Stimulated activated CD4-positive, alpha-beta T cell treated with anti-CD3 and anti-CD28 coated beads, TNF-alpha, amount 100 ng/mL, for 24 hours (primary cell): ENCODE measurements around the gene CCDC34.

ENCODE experiments used
- DNase-seq, 3 experiments: peaks; one replicate each; pipeline ENCODE4 v3.0.0-alpha.2; 2020; ENCODE audit warnings: low read depth in 3 of 3

Gene CCDC34

DNA sequence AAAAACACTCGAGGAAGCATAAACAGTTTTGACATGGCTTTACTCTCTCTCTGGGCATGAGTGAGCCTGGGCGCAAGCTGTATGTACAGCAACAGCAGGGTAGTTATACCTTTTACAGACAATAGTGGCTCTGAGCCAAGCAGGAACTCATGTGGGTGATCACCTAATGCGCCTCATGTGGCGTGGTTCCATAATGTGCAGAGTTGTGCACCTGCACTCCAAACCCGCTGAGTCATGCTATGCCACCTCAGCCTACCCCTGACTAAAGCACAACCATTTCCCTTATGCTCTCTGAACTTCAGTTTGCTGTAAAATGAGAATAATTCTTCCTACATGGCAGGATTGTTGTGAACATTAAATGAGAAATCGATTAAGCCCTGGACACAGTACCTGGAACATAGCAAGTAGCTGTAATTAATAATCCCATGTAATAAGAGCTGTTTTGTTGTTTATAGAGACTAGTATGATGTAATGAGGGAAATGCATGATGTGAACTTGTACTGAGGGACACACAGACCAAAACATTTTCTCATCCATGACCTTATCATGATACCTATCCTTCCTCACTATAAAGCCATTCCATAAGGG is 71.6 kb downstream of the CCDC34 start:
- no peak for DNase-seq

DNA sequence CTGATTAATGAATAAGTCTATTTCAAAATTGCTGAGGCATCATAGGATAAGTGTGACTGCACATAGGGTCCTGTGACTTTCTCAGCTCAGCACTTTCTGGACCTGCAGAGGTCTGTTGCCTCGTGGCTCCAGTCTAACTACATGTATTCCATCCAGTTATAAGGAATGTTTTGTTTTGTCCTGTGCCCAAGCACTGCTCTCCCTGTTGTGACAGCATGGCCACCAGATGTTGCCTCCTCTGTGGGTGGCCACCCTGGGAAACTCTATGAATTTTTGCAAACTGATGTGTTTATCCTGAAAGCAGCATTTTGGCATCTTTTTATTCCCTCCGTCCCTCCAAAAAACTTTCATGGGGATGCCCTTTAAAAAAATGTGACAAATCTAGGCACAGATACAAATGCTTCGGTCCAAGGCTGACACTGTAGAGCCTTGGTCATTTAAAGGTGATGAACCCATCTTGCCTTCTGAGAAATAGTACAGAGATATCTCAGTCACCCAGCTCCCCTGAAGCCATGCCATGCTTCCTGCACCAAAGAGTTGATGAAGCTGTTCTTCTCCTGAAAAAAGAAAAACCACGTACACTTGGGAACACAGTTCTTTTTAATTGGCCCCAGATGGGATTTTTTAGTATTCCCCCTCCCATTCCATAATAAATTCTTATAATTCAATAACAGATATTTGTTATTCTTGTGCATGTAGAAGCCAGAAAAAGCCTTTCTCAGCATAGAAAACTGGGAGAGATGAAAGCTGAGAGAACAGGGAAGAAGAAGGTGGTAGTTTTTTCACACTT is 72.6 kb downstream of the CCDC34 start:
- DNase-seq, result no peak
